ENCODE measurements around the gene NUAK1. TPM values are rescaled to one million over a fixed set of nuclear protein-coding genes. Genes with fewer than 3 reads are reported as not detected.
"Not testable (repeated sequence)": the region's sequence is repeated elsewhere in the genome, so short reads cannot be mapped to it uniquely, and the experiment has no call there.

Gene NUAK1
- total RNA-seq, 2 experiments from 2014 or later = 0.03 TPM; not detected in 1

- no TSS peak for BruUV-seq (replicated peaks)
- Histone ChIP-seq H3K9me2 (ENCODE audit: insufficient read depth, low read length) (no peaks in the 10 kb centered on the region), H4K20me1 (ENCODE audit: insufficient read depth, low read length) (no peaks in the 10 kb centered on the region), H3K27ac (ENCODE audit: low read depth, low read length, poor library complexity, severe bottlenecking) (no peak overlapping the region), H3K9me3 (ENCODE audit: low read length) (no peaks in the 10 kb centered on the region), H3K4me2 (ENCODE audit: low read length) (no peak overlapping the region), H3K4me1 (ENCODE audit: insufficient read depth, low read length, poor library complexity, severe bottlenecking) (no peaks in the 10 kb centered on the region), H3K79me2 (ENCODE audit: insufficient read depth, low read depth, low read length) (no peaks in the 10 kb centered on the region), H3K4me3 (ENCODE audit: low read depth, low read length, poor library complexity, severe bottlenecking) (no peak overlapping the region), H3K36me3 (ENCODE audit: insufficient read depth, low read length) (no peaks in the 10 kb centered on the region), H2AFZ (ENCODE audit: low read length) (no peak overlapping the region)
- TF ChIP-seq EZH2phosphoT487 (IDR thresholded peaks at IDR 0.05; ENCODE audit: borderline replicate concordance, low read depth, low read length) = no peak
- TF ChIP-seq CTCF (conservative IDR thresholded peaks at IDR 0.05; ENCODE audit: low read length) = no peak
- ChIA-PET POLR2A (interaction anchor here (0.7 kb wide), 1 partner anchor 433 kb away, joined by 4 read pairs; no protein-coding TSS in a partner anchor), CTCF (ENCODE audit: unreplicated experiment) (no interaction called here)
- intact Hi-C loops (cut with micrococcal nuclease; ENCODE audit: unreplicated experiment) = no loop called here
- DNase-seq (ENCODE audit: low spot score) = no peak
Observed at GRCh38 chr12:106018286-106018685, 120.5 kb downstream of the NUAK1 start.

GRCh38 chr12:106016601-106017278 lies 122.0 kb downstream of the NUAK1 start:
- POLR2A ChIA-PET; DNase-seq (ENCODE audit: low spot score); intact Hi-C loops (cut with micrococcal nuclease; ENCODE audit: unreplicated experiment); CTCF ChIA-PET (ENCODE audit: unreplicated experiment); H3K36me3 ChIP-seq (ENCODE audit: insufficient read depth, low read length); H3K9me3 ChIP-seq (ENCODE audit: low read length); H3K27ac ChIP-seq (ENCODE audit: low read depth, low read length, poor library complexity, severe bottlenecking); H3K4me3 ChIP-seq (ENCODE audit: low read depth, low read length, poor library complexity, severe bottlenecking); H2AFZ ChIP-seq (ENCODE audit: low read length); H3K79me2 ChIP-seq (ENCODE audit: insufficient read depth, low read depth, low read length); H3K9me2 ChIP-seq (ENCODE audit: insufficient read depth, low read length); H4K20me1 ChIP-seq (ENCODE audit: insufficient read depth, low read length); H3K4me1 ChIP-seq (ENCODE audit: insufficient read depth, low read length, poor library complexity, severe bottlenecking); BruUV-seq (replicated peaks); H3K4me2 ChIP-seq (ENCODE audit: low read length): not testable (repeated sequence)

DNA sequence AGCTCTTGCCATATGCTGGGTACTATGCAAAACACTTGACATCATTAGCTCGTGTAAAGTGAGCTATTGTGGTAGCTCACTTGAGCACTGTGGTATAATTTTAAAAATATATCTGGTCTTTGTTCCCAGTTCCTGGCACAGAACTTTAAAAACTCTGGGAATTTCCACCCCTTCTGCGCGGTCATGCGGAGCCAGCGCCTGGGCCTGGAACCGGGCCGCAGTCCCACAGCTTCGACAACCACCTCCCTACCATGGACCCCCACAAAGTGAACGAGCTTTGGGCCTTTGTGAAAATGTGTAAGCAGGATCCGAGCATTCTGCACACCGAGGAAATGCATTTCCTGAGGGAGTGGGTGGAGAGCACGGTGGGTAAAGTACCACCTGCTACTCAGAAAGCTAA lies 123.1 kb downstream of the NUAK1 start:
- H3K27ac ChIP-seq (ENCODE audit: low read depth, low read length, poor library complexity, severe bottlenecking) = no peak overlapping the region
- ChIA-PET CTCF (ENCODE audit: unreplicated experiment) (no interaction called here), POLR2A (no interaction called here)
- no peaks in the 10 kb centered on the region for H3K79me2 ChIP-seq (ENCODE audit: insufficient read depth, low read depth, low read length)
- H3K4me2 ChIP-seq (ENCODE audit: low read length) = no peak overlapping the region
- H3K36me3 ChIP-seq (ENCODE audit: insufficient read depth, low read length) = no peaks in the 10 kb centered on the region
- DNase-seq (ENCODE audit: low spot score) = no peak
- H2AFZ ChIP-seq (ENCODE audit: low read length) = no peak overlapping the region
- no peak overlapping the region for H3K4me3 ChIP-seq (ENCODE audit: low read depth, low read length, poor library complexity, severe bottlenecking)
- no peaks in the 10 kb centered on the region for H4K20me1 ChIP-seq (ENCODE audit: insufficient read depth, low read length)
- H3K9me3 ChIP-seq (ENCODE audit: low read length) = no peaks in the 10 kb centered on the region
- intact Hi-C loops (cut with micrococcal nuclease; ENCODE audit: unreplicated experiment) = no loop called here
- TF ChIP-seq CTCF (conservative IDR thresholded peaks at IDR 0.05; ENCODE audit: low read length) (no peak), EZH2phosphoT487 (IDR thresholded peaks at IDR 0.05; ENCODE audit: borderline replicate concordance, low read depth, low read length) (no peak)
- no TSS peak for BruUV-seq (replicated peaks)
- H3K9me2 ChIP-seq (ENCODE audit: insufficient read depth, low read length) = no peaks in the 10 kb centered on the region
- H3K4me1 ChIP-seq (ENCODE audit: insufficient read depth, low read length, poor library complexity, severe bottlenecking) = no peaks in the 10 kb centered on the region
